Activated T-cell treated with anti-CD3 and anti-CD28 coated beads, Interleukin-2, amount 50 U/mL, for 24 hours (primary cell): ENCODE data around the gene AFM.
"Not testable (repeated sequence)": the region's sequence is repeated elsewhere in the genome, so short reads cannot be mapped to it uniquely, and the experiment has no call there.

ENCODE experiments used
- DNase-seq: peaks from one replicate; pipeline ENCODE4 v3.0.0-alpha.2; 2020
- H3K27ac Mint-ChIP-seq: 2 replicates; pipeline ENCODE4 v1.8.0; 2020; ENCODE audit warnings: mild to moderate bottlenecking, mixed read lengths
- H3K27me3 Mint-ChIP-seq: 2 replicates; pipeline ENCODE4 v1.8.0; 2020; ENCODE audit warnings: mixed read lengths
- H3K36me3 Mint-ChIP-seq: 2 replicates; pipeline ENCODE4 v1.8.0; 2020; ENCODE audit warnings: low read depth, mixed read lengths
- H3K4me1 Mint-ChIP-seq: 2 replicates; pipeline ENCODE4 v1.8.0; 2020; ENCODE audit warnings: low read depth, mixed read lengths
- H3K4me3 Mint-ChIP-seq: 2 replicates; pipeline ENCODE4 v1.8.0; 2020; ENCODE audit warnings: mild to moderate bottlenecking, moderate library complexity, mixed read lengths
- H3K9me3 Mint-ChIP-seq: 2 replicates; pipeline ENCODE4 v1.8.0; 2020; ENCODE audit warnings: mixed read lengths

Gene AFM

GRCh38 chr4:73508651-73509050, 27.1 kb downstream of the AFM start:
- Mint-ChIP-seq H3K9me3 (no peaks in the 10 kb centered on the region), H3K27me3 (no peaks in the 10 kb centered on the region), H3K4me1 (no peaks in the 10 kb centered on the region), H3K36me3 (no peaks in the 10 kb centered on the region), H3K4me3 (no peak overlapping the region), H3K27ac (no peak overlapping the region)
- DNase-seq: no peak

GRCh38 chr4:73518340-73518739, 36.8 kb downstream of the AFM start:
- Mint-ChIP-seq H3K4me1 (no peaks in the 10 kb centered on the region), H3K36me3 (no peaks in the 10 kb centered on the region), H3K9me3 (no peaks in the 10 kb centered on the region), H3K27ac (no peak overlapping the region), H3K4me3 (no peak overlapping the region), H3K27me3 (no peaks in the 10 kb centered on the region)
- DNase-seq: no peak

- H3K4me3 Mint-ChIP-seq: no peak overlapping the region
- no peak for DNase-seq
- no peaks in the 10 kb centered on the region for H3K9me3 Mint-ChIP-seq
- H3K27ac Mint-ChIP-seq: no peak overlapping the region
- no peaks in the 10 kb centered on the region for H3K27me3 Mint-ChIP-seq
- no peaks in the 10 kb centered on the region for H3K4me1 Mint-ChIP-seq
- H3K36me3 Mint-ChIP-seq: no peaks in the 10 kb centered on the region
Observed at GRCh38 chr4:73520821-73521220, 39.3 kb downstream of the AFM start.

GRCh38 chr4:73523126-73523525, 41.6 kb downstream of the AFM start:
- H3K36me3 Mint-ChIP-seq: no peaks in the 10 kb centered on the region
- no peaks in the 10 kb centered on the region for H3K27me3 Mint-ChIP-seq
- H3K27ac Mint-ChIP-seq: no peak overlapping the region
- no peak for DNase-seq
- no peaks in the 10 kb centered on the region for H3K9me3 Mint-ChIP-seq
- no peak overlapping the region for H3K4me3 Mint-ChIP-seq
- H3K4me1 Mint-ChIP-seq: no peaks in the 10 kb centered on the region

GRCh38 chr4:73525611-73526010, 44.1 kb downstream of the AFM start:
- Mint-ChIP-seq H3K27me3 (no peaks in the 10 kb centered on the region), H3K36me3 (no peaks in the 10 kb centered on the region), H3K4me1 (no peaks in the 10 kb centered on the region), H3K9me3 (no peaks in the 10 kb centered on the region), H3K27ac (no peak overlapping the region), H3K4me3 (no peak overlapping the region)
- no peak for DNase-seq

- no peak overlapping the region for H3K4me3 Mint-ChIP-seq
- no peaks in the 10 kb centered on the region for H3K36me3 Mint-ChIP-seq
- H3K27me3 Mint-ChIP-seq: no peaks in the 10 kb centered on the region
Observed at GRCh38 chr4:73527196-73527595, 45.7 kb downstream of the AFM start.

GRCh38 chr4:73528171-73528570, 46.6 kb downstream of the AFM start:
- no peak for DNase-seq
- no peaks in the 10 kb centered on the region for H3K36me3 Mint-ChIP-seq
- H3K27ac Mint-ChIP-seq: no peak overlapping the region
- H3K9me3 Mint-ChIP-seq: no peaks in the 10 kb centered on the region
- H3K27me3 Mint-ChIP-seq: no peaks in the 10 kb centered on the region
- no peaks in the 10 kb centered on the region for H3K4me1 Mint-ChIP-seq
- no peak overlapping the region for H3K4me3 Mint-ChIP-seq

More at GRCh38 chr4:73527196-73527595, 45.7 kb downstream of the AFM start:
- no peaks in the 10 kb centered on the region for H3K4me1 Mint-ChIP-seq
- H3K27ac Mint-ChIP-seq: no peak overlapping the region
- H3K9me3 Mint-ChIP-seq: no peaks in the 10 kb centered on the region
- no peak for DNase-seq

- H3K36me3 Mint-ChIP-seq: no peaks in the 10 kb centered on the region
- H3K4me3 Mint-ChIP-seq: no peak overlapping the region
- peaks cover 2% of the 10 kb centered on the region for H3K4me1 Mint-ChIP-seq
- H3K27ac Mint-ChIP-seq: no peak overlapping the region
- DNase-seq: no peak
- H3K27me3 Mint-ChIP-seq: peaks cover 7% of the 10 kb centered on the region
- H3K9me3 Mint-ChIP-seq: no peaks in the 10 kb centered on the region
Observed at GRCh38 chr4:73533515-73534422, 52.2 kb downstream of the AFM start.

- no peak for DNase-seq
- Mint-ChIP-seq H3K27ac (no peak overlapping the region), H3K9me3 (no peaks in the 10 kb centered on the region), H3K36me3 (no peaks in the 10 kb centered on the region), H3K4me3 (no peak overlapping the region), H3K27me3 (peaks cover 15% of the 10 kb centered on the region), H3K4me1 (peaks cover 2% of the 10 kb centered on the region)
Observed at GRCh38 chr4:73538162-73538561, 56.6 kb downstream of the AFM start.

- H3K9me3 Mint-ChIP-seq: no peaks in the 10 kb centered on the region
- H3K4me1 Mint-ChIP-seq: peaks cover 2% of the 10 kb centered on the region
- H3K4me3 Mint-ChIP-seq: no peak overlapping the region
- H3K27me3 Mint-ChIP-seq: peaks cover 15% of the 10 kb centered on the region
- H3K27ac Mint-ChIP-seq: no peak overlapping the region
- no peaks in the 10 kb centered on the region for H3K36me3 Mint-ChIP-seq
- no peak for DNase-seq
Observed at GRCh38 chr4:73539386-73539785, 57.8 kb downstream of the AFM start.

DNA sequence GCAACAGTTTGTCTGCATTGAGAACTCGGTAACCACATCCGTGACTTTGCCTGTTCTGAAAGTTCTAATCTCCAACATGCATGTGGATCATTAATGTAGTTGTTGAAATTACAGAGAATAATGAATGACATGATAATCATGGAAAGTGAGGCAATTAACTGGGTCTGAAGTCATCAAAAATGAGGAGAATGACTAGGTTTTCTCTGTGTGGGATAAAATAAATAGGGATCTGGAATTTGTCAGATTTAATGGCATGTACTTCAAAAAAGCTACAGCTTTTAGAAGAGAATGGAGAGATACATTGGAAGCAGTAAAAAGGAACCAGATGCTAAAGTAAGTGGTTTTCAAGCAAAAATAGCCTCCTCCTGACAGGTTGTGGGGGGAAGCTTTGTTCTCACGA, 59.3 kb downstream of the AFM start:
- H3K4me1 Mint-ChIP-seq: peaks cover 2% of the 10 kb centered on the region
- H3K9me3 Mint-ChIP-seq: no peaks in the 10 kb centered on the region
- no peaks in the 10 kb centered on the region for H3K36me3 Mint-ChIP-seq
- no peak for DNase-seq
- no peak overlapping the region for H3K27ac Mint-ChIP-seq
- H3K27me3 Mint-ChIP-seq: peaks cover 15% of the 10 kb centered on the region
- H3K4me3 Mint-ChIP-seq: no peak overlapping the region

DNA sequence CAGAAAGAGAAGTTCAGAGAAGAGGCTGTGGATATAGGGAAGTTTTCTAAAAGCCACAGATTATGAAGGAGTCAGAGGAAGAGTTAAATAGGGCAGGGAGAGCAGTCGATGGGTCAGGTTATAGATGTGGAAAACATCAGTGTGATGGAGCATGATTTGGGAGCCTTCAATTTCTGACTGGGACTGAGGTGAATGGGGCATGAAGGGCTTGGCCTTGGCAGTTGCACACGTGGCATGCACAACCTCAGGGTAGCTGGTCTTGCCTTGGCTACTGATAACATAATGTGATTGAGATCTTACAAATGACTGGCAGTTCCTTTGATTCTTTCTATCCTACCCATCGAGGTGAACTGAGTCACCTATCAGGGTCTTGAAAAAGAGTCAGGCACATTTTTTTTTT, 59.7 kb downstream of the AFM start:
- Mint-ChIP-seq H3K4me1 (peaks cover 2% of the 10 kb centered on the region), H3K27me3 (peaks cover 15% of the 10 kb centered on the region), H3K36me3 (no peaks in the 10 kb centered on the region), H3K4me3 (no peak overlapping the region), H3K9me3 (no peaks in the 10 kb centered on the region), H3K27ac (no peak overlapping the region)
- no peak for DNase-seq

- Mint-ChIP-seq H3K4me3 (no peak overlapping the region), H3K27me3 (peaks cover 7% of the 10 kb centered on the region), H3K36me3 (no peaks in the 10 kb centered on the region), H3K4me1 (no peaks in the 10 kb centered on the region), H3K27ac (no peak overlapping the region), H3K9me3 (no peaks in the 10 kb centered on the region)
- no peak for DNase-seq
Observed at GRCh38 chr4:73544620-73545019, 63.1 kb downstream of the AFM start.

GRCh38 chr4:73550865-73551264, 69.3 kb downstream of the AFM start:
- H3K36me3 Mint-ChIP-seq, H3K9me3 Mint-ChIP-seq, H3K4me1 Mint-ChIP-seq, DNase-seq, H3K27ac Mint-ChIP-seq, H3K27me3 Mint-ChIP-seq, H3K4me3 Mint-ChIP-seq: not testable (repeated sequence)
